ENCODE results near the gene CENPF. TPM values are rescaled to one million over a fixed set of nuclear protein-coding genes. Genes with fewer than 3 reads are reported as not detected.

CENPF gene
- total and polyA plus RNA-seq, 9 of the 15 experiments (the other 6 are each of a cell fraction or from before 2014, with no cell fraction given), result 50.6 to 180 (median 98.3) TPM

DNA sequence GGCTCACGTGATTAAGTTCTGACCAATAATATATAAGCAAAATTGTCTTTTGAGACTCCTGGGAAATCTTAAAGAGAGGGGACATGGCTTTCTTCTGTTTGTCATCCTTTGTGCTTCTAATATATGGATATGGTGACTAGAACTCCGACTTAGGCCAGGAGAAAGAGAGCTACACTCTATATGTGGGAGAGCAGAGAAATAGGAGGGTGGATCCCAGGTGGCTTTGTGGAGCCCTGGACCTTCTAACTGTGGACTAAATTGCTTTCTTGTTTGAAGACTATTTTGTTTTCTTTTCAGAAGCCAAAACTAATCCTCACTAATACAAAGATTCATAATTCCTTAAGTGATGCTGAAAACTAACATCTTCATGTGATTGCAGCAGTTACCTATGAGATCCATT is 75.0 kb downstream of the CENPF start:
- no TSS peak for BruUV-seq (replicated peaks)
- Histone ChIP-seq H3K9me3 (replicated peaks; ENCODE audit: control insufficient read depth, insufficient read depth, low read depth, low read length) (no peaks in the 10 kb centered on the region), H3K4me1 (replicated peaks in 1 of 2; ENCODE audit: control insufficient read depth in 2 of 2, insufficient read depth in 2 of 2, low read length in 2 of 2) (no peaks in the 10 kb centered on the region), H2AFZ (ENCODE audit: low read depth, low read length) (no peak overlapping the region), H4K20me1 (replicated peaks; ENCODE audit: control insufficient read depth, insufficient read depth, low read length) (no peaks in the 10 kb centered on the region), H3K9me1 (ENCODE audit: control insufficient read depth, insufficient read depth, low read length) (no peaks in the 10 kb centered on the region), H3K4me2 (ENCODE audit: insufficient read depth, low read length) (no peak overlapping the region), H3K79me2 (ENCODE audit: control insufficient read depth, insufficient read depth, low read length) (no peaks in the 10 kb centered on the region), H3K36me3 (ENCODE audit: control insufficient read depth, insufficient read depth, low read length) (no peaks in the 10 kb centered on the region), H3K4me3 (no peak overlapping the region), H3K9ac (ENCODE audit: insufficient read depth in 1 of 2, low read depth in 2 of 2, low read length in 2 of 2) (no peak overlapping the region), H3K27me3 (ENCODE audit: control insufficient read depth in 2 of 2, insufficient read depth in 2 of 2, low read length in 2 of 2) (no peaks in the 10 kb centered on the region), H3K27ac (ENCODE audit: extremely low read depth, low read depth, low read length) (no peak overlapping the region)
- ChIA-PET POLR2A (no interaction called here), CTCF (ENCODE audit: low intra/inter-chr PET ratio) (no interaction called here)
- intact Hi-C loops (cut with micrococcal nuclease), result no loop called here
- in situ Hi-C loops (cut with MboI), result no loop called here
- DNase-seq (ENCODE audit: extremely low read depth in 1 of 4, low spot score in 3 of 4) (no peak), FAIRE-seq (no peak), ATAC-seq (no peak)
- TF ChIP-seq HEY1 (CRISPR knock-in tag; IDR thresholded peaks at IDR 0.05; ENCODE audit: borderline replicate concordance), result no peak
- no peak for TF ChIP-seq CREB3 (tag; conservative IDR thresholded peaks at IDR 0.05; ENCODE audit: low read depth)
- no peak for TF ChIP-seq MXD1 (CRISPR knock-in tag; IDR thresholded peaks at IDR 0.05; ENCODE audit: borderline replicate concordance, poor library complexity, severe bottlenecking)
- TF ChIP-seq, protein P1, sequence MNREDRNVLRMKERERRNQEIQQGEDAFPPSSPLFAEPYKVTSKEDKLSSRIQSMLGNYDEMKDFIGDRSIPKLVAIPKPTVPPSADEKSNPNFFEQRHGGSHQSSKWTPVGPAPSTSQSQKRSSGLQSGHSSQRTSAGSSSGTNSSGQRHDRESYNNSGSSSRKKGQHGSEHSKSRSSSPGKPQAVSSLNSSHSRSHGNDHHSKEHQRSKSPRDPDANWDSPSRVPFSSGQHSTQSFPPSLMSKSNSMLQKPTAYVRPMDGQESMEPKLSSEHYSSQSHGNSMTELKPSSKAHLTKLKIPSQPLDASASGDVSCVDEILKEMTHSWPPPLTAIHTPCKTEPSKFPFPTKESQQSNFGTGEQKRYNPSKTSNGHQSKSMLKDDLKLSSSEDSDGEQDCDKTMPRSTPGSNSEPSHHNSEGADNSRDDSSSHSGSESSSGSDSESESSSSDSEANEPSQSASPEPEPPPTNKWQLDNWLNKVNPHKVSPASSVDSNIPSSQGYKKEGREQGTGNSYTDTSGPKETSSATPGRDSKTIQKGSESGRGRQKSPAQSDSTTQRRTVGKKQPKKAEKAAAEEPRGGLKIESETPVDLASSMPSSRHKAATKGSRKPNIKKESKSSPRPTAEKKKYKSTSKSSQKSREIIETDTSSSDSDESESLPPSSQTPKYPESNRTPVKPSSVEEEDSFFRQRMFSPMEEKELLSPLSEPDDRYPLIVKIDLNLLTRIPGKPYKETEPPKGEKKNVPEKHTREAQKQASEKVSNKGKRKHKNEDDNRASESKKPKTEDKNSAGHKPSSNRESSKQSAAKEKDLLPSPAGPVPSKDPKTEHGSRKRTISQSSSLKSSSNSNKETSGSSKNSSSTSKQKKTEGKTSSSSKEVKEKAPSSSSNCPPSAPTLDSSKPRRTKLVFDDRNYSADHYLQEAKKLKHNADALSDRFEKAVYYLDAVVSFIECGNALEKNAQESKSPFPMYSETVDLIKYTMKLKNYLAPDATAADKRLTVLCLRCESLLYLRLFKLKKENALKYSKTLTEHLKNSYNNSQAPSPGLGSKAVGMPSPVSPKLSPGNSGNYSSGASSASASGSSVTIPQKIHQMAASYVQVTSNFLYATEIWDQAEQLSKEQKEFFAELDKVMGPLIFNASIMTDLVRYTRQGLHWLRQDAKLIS (CRISPR knock-in tag; IDR thresholded peaks at IDR 0.05), result no peak
- no peak for TF ChIP-seq SMARCA4 (IDR thresholded peaks at IDR 0.05)
- no peak for TF ChIP-seq MNT (conservative IDR thresholded peaks at IDR 0.05)
- WGBS (ENCODE audit: insufficient coverage, low coverage, missing lambda C conversion rate), result 12% methylated on average over 2 of the region's 2 CpGs
